HEK293 (cell line): ENCODE data around the gene SORBS2.

Source experiments
- CTCF ChIP-seq: fragments of 450-650 bp; formaldehyde crosslinking; IDR thresholded peaks from 2 replicates; pipeline ENCODE4 v1.5.1; 2016; ENCODE audit warnings: missing biosample characterization, missing genetic modification characterization
- GLIS2 ChIP-seq: fragments of 450-650 bp; formaldehyde crosslinking; IDR thresholded peaks from 2 replicates; pipeline ENCODE4 v1.5.1; 2016; ENCODE audit warnings: missing biosample characterization, missing genetic modification characterization
- RBAK ChIP-seq: fragments of 450-650 bp; formaldehyde crosslinking; IDR thresholded peaks from 2 replicates; pipeline ENCODE4 v1.5.1; 2016; ENCODE audit warnings: missing biosample characterization, missing genetic modification characterization
- REST ChIP-seq: fragments of 450-650 bp; formaldehyde crosslinking; IDR thresholded peaks from 2 replicates; pipeline ENCODE4 v1.5.1; 2016; ENCODE audit warnings: missing biosample characterization, missing genetic modification characterization
- TSHZ1 ChIP-seq: fragments of 450-650 bp; formaldehyde crosslinking; IDR thresholded peaks from 2 replicates; pipeline ENCODE4 v1.5.1; 2016; ENCODE audit warnings: missing biosample characterization, missing genetic modification characterization, borderline replicate concordance
- ZBTB10 ChIP-seq: fragments of 450-650 bp; formaldehyde crosslinking; IDR thresholded peaks from 2 replicates; pipeline ENCODE4 v1.5.1; 2016; ENCODE audit warnings: missing biosample characterization, missing genetic modification characterization
- ZBTB7A ChIP-seq: fragments of 450-650 bp; formaldehyde crosslinking; IDR thresholded peaks from 2 replicates; pipeline ENCODE4 v1.5.1; 2016; ENCODE audit warnings: low read depth, missing biosample characterization, missing genetic modification characterization
- ZNF140 ChIP-seq: fragments of 450-650 bp; formaldehyde crosslinking; IDR thresholded peaks from 2 replicates; pipeline ENCODE4 v1.5.1; 2016; ENCODE audit warnings: missing biosample characterization, missing genetic modification characterization
- ZNF24 ChIP-seq: fragments of 450-650 bp; formaldehyde crosslinking; IDR thresholded peaks from 2 replicates; pipeline ENCODE4 v1.5.1; 2016; ENCODE audit warnings: missing biosample characterization, missing genetic modification characterization
- ZNF362 ChIP-seq: fragments of 450-650 bp; formaldehyde crosslinking; IDR thresholded peaks from 2 replicates; pipeline ENCODE4 v1.5.1; 2016; ENCODE audit warnings: missing biosample characterization, missing genetic modification characterization
- ZNF423 ChIP-seq: fragments of 450-650 bp; formaldehyde crosslinking; IDR thresholded peaks from 2 replicates; pipeline ENCODE4 v1.5.1; 2016; ENCODE audit warnings: missing biosample characterization, missing genetic modification characterization
- ZNF792 ChIP-seq: fragments of 450-650 bp; formaldehyde crosslinking; IDR thresholded peaks from 2 replicates; pipeline ENCODE4 v1.5.1; 2016; ENCODE audit warnings: missing biosample characterization, missing genetic modification characterization

- TF ChIP-seq ZNF362 (tag by site-specific recombination) (no peak), TSHZ1 (tag by site-specific recombination) (no peak), REST (tag by site-specific recombination) (no peak), ZNF140 (tag by site-specific recombination) (no peak), ZNF423 (tag by site-specific recombination) (no peak), CTCF (tag by site-specific recombination) (no peak), ZNF792 (tag by site-specific recombination) (no peak), ZBTB7A (tag by site-specific recombination) (no peak), ZNF24 (no peak), GLIS2 (tag by site-specific recombination) (no peak), RBAK (tag by site-specific recombination) (no peak), ZBTB10 (tag by site-specific recombination) (no peak)
These were observed 229.2 kb downstream of the SORBS2 start for GRCh38 chr4:185582651-185583400.
